Kidney epithelial cell (primary cell): ENCODE results near the gene UBE2I. TPM values are rescaled to one million over a fixed set of nuclear protein-coding genes. Genes with fewer than 3 reads are reported as not detected.

Experiments
- DNase-seq: peaks from one replicate; pipeline ENCODE4 v3.0.0-alpha.2; 2010; ENCODE audit warnings: low read depth
- H3K27me3 ChIP-seq: 2 replicates; pipeline ENCODE4 v1.6.0; 2011; ENCODE audit warnings: low read length; ENCODE audit not compliant: control insufficient read depth, insufficient read depth
- H3K36me3 ChIP-seq: 2 replicates; pipeline ENCODE4 v1.5.1; 2011; ENCODE audit warnings: low read length; ENCODE audit not compliant: control insufficient read depth, insufficient read depth
- H3K4me3 ChIP-seq: 2 replicates; pipeline ENCODE4 v1.5.1; 2011; ENCODE audit warnings: low read depth, mild to moderate bottlenecking, control low read depth, low read length
- CTCF ChIP-seq: IDR thresholded peaks from 2 replicates; pipeline ENCODE4 v1.5.1; 2011; ENCODE audit warnings: mild to moderate bottlenecking, moderate library complexity, low read length, control low read depth, inconsistent platforms; ENCODE audit not compliant: insufficient read depth, poor library complexity, severe bottlenecking
- total RNA-seq: library from RNA; depleted of rRNA; stranded (reverse); fragments of >200 nt; gene quantifications from 2 replicates; pipeline ENCODE4 v1.2.3, GENCODE V29; 2015

UBE2I gene
- total RNA-seq, 1 donor from 2014 or later, result 139 TPM

DNA sequence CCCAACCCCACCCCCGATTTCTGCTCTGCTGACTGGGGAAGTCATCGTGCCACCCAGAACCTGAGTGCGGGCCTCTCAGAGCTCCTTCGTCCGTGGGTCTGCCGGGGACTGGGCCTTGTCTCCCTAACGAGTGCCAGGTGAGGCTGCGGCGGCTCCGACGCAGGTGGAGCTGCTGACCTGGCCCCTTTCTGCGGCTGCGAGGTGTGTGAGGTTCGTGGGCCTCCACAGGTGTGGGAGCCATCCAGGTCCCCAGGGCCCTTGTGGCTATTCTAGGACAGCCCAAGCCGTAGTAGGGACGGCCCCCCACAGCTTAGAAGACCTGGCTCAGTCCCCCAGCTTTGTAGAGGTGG, 3.0 kb downstream of the UBE2I start:
- Histone ChIP-seq H3K36me3 (peaks cover 4% of the 10 kb centered on the region), H3K27me3 (no peaks in the 10 kb centered on the region), H3K4me3 (no peak overlapping the region)
- DNase-seq, result no peak
- no peak for TF ChIP-seq CTCF

- DNase-seq, result no peak
- Histone ChIP-seq H3K4me3 (no peak overlapping the region), H3K27me3 (no peaks in the 10 kb centered on the region), H3K36me3 (peaks cover 4% of the 10 kb centered on the region)
- no peak for TF ChIP-seq CTCF
Measured at GRCh38 chr16:1312903-1313302, 3.5 kb downstream of the UBE2I start.

- Histone ChIP-seq H3K4me3 (no peak overlapping the region), H3K36me3 (peaks cover 4% of the 10 kb centered on the region), H3K27me3 (no peaks in the 10 kb centered on the region)
- TF ChIP-seq CTCF, result no peak
- DNase-seq, result no peak
Measured at GRCh38 chr16:1313721-1314369, 4.4 kb downstream of the UBE2I start.

GRCh38 chr16:1314399-1315068, 5.1 kb downstream of the UBE2I start:
- H3K27me3 ChIP-seq, result no peaks in the 10 kb centered on the region
- DNase-seq, result no peak
- no peak overlapping the region for H3K4me3 ChIP-seq
- H3K36me3 ChIP-seq, result peaks cover 5% of the 10 kb centered on the region
- no peak for TF ChIP-seq CTCF

- no peak for DNase-seq
- no peaks in the 10 kb centered on the region for H3K27me3 ChIP-seq
- no peak for TF ChIP-seq CTCF
- H3K36me3 ChIP-seq, result peaks cover 5% of the 10 kb centered on the region
- no peak overlapping the region for H3K4me3 ChIP-seq
Measured at GRCh38 chr16:1315081-1316032, 5.9 kb downstream of the UBE2I start.
